GM12878 (cell line): ENCODE data around the gene CAVIN4.

Experiments
- FOXM1 ChIP-seq: IDR thresholded peaks from 2 replicates; pipeline ENCODE4 v1.6.1; 2012; ENCODE audit warnings: low read depth, mild to moderate bottlenecking, inconsistent platforms, low read length, moderate library complexity
- NR2C1 ChIP-seq: fragments of 450-650 bp; IDR thresholded peaks from 2 replicates; pipeline ENCODE4 v1.6.1; 2017; ENCODE audit warnings: antibody characterized with exemption, mild to moderate bottlenecking, moderate library complexity

DNA sequence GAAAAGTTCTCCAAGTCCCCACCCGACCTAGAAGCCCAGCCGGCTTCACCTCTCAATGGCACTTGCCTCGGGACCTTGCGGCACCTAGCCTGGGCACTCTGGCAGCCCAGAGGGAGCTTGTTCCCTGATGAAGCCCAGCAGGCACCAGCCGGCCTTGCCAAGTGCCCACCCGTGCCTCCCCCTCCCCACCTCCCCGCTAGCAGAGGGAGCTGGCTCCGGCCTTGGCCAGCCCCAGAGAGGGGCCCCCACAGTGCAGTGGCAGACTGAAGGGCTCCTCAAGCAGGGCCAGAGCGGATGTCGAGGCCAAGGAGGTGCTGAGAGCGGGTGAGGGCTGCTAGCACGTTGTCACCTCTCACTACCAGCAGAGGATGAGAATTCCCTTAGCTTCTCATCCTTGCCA lies 37.6 kb upstream of the CAVIN4 start:
- no peak for TF ChIP-seq NR2C1
- no peak for TF ChIP-seq FOXM1
